GM23248 (cell line): ENCODE measurements around the gene SEMA4D.

Experiments
- EZH2 ChIP-seq: fragments of 200-600 bp; sonication (generic); IDR thresholded peaks from 2 replicates; pipeline ENCODE4 v1.6.1; 2018; ENCODE audit warnings: antibody characterized with exemption, mild to moderate bottlenecking; ENCODE audit not compliant: insufficient read depth, poor library complexity, severe bottlenecking
- EZH2phosphoT487 ChIP-seq: fragments of 200-600 bp; sonication (generic); IDR thresholded peaks from 2 replicates; pipeline ENCODE4 v1.6.1; 2018; ENCODE audit warnings: antibody characterized with exemption, moderate library complexity, mild to moderate bottlenecking, low read depth; ENCODE audit not compliant: insufficient read depth

GRCh38 chr9:89426384-89426961, 71.4 kb downstream of the SEMA4D start:
- TF ChIP-seq EZH2: no peak
- TF ChIP-seq EZH2phosphoT487: no peak
